Measurements from ENCODE around the gene CBR1.

The CBR1 gene

DNA sequence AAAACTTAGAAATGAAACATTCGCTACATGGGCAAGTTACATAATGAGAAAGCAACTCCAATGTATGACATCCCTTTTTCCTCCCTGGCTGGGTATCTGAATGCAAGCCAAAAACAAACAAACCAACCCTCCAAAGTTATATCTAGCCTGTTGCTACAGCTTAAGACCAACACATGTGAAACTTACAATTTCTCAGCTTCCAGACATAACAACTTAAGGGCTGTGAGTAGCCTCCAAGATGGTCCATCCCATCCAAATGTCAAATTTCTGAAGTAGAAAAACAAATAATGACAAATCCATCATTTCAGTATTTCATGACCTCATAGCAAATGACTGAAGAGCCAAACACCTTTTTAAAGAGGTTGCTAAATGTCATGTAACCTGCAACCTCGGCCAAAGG, 29.4 kb upstream of the CBR1 start:
- no peak overlapping the region for H3K27ac ChIP-seq (replicated peaks)
- TF ChIP-seq POLR2AphosphoS5 (IDR thresholded peaks at IDR 0.05; ENCODE audit: low read depth), result no peak
- TF ChIP-seq SPI1 (IDR thresholded peaks at IDR 0.05; ENCODE audit: borderline replicate concordance, low read depth), result no peak
- no peak for DNase-seq (ENCODE audit: low read depth in 1 of 2, low spot score in 1 of 2)
- no peak overlapping the region for H3K4me3 ChIP-seq (replicated peaks; ENCODE audit: insufficient read depth, low read length)
- no peaks in the 10 kb centered on the region for H3K27me3 ChIP-seq (ENCODE audit: insufficient read depth, poor library complexity, severe bottlenecking)

DNA sequence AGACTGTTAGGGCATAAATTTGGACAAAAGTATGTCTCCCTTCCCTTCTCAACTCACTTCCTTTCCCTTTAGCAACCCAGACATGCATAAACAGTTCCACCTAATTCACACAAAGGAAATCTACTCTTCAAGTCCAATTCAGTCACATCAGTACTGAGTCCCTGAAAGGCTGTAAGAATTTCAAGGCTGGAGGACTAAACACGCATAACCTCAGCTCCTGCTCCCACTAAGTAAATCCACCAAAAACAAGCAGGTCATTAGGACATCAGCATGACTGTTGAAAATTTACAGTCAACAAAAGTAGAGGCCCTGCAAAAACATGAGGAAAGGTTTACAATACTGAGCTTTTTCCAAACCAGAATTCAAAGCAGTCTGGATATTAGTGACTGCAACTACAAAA, 27.9 kb upstream of the CBR1 start:
- Histone ChIP-seq H3K27me3 (ENCODE audit: insufficient read depth, poor library complexity, severe bottlenecking) (no peaks in the 10 kb centered on the region), H3K27ac (replicated peaks) (no peak overlapping the region), H3K4me3 (replicated peaks; ENCODE audit: insufficient read depth, low read length) (no peak overlapping the region)
- no peak for DNase-seq (ENCODE audit: low read depth in 1 of 2, low spot score in 1 of 2)
- TF ChIP-seq, protein P1, sequence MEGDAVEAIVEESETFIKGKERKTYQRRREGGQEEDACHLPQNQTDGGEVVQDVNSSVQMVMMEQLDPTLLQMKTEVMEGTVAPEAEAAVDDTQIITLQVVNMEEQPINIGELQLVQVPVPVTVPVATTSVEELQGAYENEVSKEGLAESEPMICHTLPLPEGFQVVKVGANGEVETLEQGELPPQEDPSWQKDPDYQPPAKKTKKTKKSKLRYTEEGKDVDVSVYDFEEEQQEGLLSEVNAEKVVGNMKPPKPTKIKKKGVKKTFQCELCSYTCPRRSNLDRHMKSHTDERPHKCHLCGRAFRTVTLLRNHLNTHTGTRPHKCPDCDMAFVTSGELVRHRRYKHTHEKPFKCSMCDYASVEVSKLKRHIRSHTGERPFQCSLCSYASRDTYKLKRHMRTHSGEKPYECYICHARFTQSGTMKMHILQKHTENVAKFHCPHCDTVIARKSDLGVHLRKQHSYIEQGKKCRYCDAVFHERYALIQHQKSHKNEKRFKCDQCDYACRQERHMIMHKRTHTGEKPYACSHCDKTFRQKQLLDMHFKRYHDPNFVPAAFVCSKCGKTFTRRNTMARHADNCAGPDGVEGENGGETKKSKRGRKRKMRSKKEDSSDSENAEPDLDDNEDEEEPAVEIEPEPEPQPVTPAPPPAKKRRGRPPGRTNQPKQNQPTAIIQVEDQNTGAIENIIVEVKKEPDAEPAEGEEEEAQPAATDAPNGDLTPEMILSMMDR (IDR thresholded peaks at IDR 0.05; ENCODE audit: insufficient read depth, low read length), result no peak
- TF ChIP-seq GABPA (IDR thresholded peaks at IDR 0.05; ENCODE audit: low read depth) (no peak), SPI1 (IDR thresholded peaks at IDR 0.05; ENCODE audit: borderline replicate concordance, low read depth) (no peak), POLR2AphosphoS5 (IDR thresholded peaks at IDR 0.05; ENCODE audit: low read depth) (no peak)
- TF ChIP-seq, protein P2, sequence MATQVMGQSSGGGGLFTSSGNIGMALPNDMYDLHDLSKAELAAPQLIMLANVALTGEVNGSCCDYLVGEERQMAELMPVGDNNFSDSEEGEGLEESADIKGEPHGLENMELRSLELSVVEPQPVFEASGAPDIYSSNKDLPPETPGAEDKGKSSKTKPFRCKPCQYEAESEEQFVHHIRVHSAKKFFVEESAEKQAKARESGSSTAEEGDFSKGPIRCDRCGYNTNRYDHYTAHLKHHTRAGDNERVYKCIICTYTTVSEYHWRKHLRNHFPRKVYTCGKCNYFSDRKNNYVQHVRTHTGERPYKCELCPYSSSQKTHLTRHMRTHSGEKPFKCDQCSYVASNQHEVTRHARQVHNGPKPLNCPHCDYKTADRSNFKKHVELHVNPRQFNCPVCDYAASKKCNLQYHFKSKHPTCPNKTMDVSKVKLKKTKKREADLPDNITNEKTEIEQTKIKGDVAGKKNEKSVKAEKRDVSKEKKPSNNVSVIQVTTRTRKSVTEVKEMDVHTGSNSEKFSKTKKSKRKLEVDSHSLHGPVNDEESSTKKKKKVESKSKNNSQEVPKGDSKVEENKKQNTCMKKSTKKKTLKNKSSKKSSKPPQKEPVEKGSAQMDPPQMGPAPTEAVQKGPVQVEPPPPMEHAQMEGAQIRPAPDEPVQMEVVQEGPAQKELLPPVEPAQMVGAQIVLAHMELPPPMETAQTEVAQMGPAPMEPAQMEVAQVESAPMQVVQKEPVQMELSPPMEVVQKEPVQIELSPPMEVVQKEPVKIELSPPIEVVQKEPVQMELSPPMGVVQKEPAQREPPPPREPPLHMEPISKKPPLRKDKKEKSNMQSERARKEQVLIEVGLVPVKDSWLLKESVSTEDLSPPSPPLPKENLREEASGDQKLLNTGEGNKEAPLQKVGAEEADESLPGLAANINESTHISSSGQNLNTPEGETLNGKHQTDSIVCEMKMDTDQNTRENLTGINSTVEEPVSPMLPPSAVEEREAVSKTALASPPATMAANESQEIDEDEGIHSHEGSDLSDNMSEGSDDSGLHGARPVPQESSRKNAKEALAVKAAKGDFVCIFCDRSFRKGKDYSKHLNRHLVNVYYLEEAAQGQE (IDR thresholded peaks at IDR 0.05; ENCODE audit: insufficient replicate concordance, low read depth), result no peak

DNA sequence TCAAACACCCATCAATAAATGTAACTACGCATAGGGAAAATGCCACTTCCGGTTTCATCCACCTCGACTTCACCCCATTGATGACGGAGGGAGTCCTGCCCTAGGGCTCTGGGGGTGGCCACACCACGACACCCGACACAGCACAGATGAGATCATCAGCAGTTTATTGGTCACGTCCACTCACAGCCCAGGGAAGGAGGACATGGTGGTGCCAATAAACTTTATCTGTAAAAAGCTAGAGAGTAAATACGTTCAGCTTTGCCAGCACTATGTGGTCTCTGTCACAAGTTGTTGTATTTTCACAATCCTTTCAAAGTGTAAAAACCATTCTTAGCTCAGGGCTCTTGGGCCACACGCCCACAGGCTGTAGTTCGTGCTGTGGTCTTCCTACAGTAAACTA, 25.8 kb upstream of the CBR1 start:
- Histone ChIP-seq H3K27ac (replicated peaks) (no peak overlapping the region), H3K4me3 (replicated peaks; ENCODE audit: insufficient read depth, low read length) (no peak overlapping the region), H3K27me3 (ENCODE audit: insufficient read depth, poor library complexity, severe bottlenecking) (no peaks in the 10 kb centered on the region)
- DNase-seq (ENCODE audit: low read depth in 1 of 2, low spot score in 1 of 2), result no peak
- TF ChIP-seq, protein P1 (IDR thresholded peaks at IDR 0.05; ENCODE audit: insufficient read depth, low read length), result no peak
- TF ChIP-seq GABPA (IDR thresholded peaks at IDR 0.05; ENCODE audit: low read depth), result no peak
- no peak for TF ChIP-seq POLR2AphosphoS5 (IDR thresholded peaks at IDR 0.05; ENCODE audit: low read depth)
- TF ChIP-seq SPI1 (IDR thresholded peaks at IDR 0.05; ENCODE audit: borderline replicate concordance, low read depth), result no peak
- TF ChIP-seq, protein P2 (IDR thresholded peaks at IDR 0.05; ENCODE audit: insufficient replicate concordance, low read depth), result no peak

DNA sequence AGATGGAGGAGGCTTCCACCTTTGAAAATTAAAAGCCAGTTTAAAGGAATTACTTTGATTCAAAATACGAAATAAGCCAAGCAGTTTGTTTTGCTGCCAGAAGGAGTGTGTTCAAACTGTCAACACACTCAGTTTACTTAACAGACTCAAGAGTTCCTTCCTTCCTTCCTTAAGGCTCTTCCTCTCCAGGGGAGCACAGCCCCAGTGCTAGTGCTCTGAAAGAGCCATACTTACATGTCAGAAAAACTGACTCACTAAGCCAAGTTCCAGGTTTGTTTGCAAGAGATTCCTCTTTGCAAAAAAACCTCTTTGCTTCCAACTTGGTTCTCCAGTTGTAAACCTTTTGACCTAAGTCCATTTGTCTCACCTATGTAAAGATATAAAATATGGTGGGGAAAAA, 23.8 kb upstream of the CBR1 start:
- TF ChIP-seq GABPA (IDR thresholded peaks at IDR 0.05; ENCODE audit: low read depth) (no peak), POLR2AphosphoS5 (IDR thresholded peaks at IDR 0.05; ENCODE audit: low read depth) (no peak)
- TF ChIP-seq, protein P2 (IDR thresholded peaks at IDR 0.05; ENCODE audit: insufficient replicate concordance, low read depth), result no peak
- no peak overlapping the region for H3K4me3 ChIP-seq (replicated peaks; ENCODE audit: insufficient read depth, low read length)

More for the DNA sequence above, 23.8 kb upstream of the CBR1 start:
- no peak overlapping the region for H3K27ac ChIP-seq (replicated peaks)
- DNase-seq (ENCODE audit: low read depth in 1 of 2, low spot score in 1 of 2), result no peak
- no peaks in the 10 kb centered on the region for H3K27me3 ChIP-seq (ENCODE audit: insufficient read depth, poor library complexity, severe bottlenecking)
